ENCODE results near the gene PAPPA2.
"Not testable (repeated sequence)": the region's sequence is repeated elsewhere in the genome, so short reads cannot be mapped to it uniquely, and the experiment has no call there.

The PAPPA2 gene

GRCh38 chr1:176462674-176463378 is at the start of gene PAPPA2:
PAPPA2 (plus strand) TSS chr1:176463175; CDS start chr1:176556323, 93,148 bp downstream.
- no peak for DNase-seq

- no peak for DNase-seq
Observed at GRCh38 chr1:176416777-176417176, 46.2 kb upstream of the PAPPA2 start.

GRCh38 chr1:176419608-176420007 is 43.4 kb upstream of the PAPPA2 start:
- DNase-seq = not testable (repeated sequence)

GRCh38 chr1:176434234-176434633 is 28.7 kb upstream of the PAPPA2 start:
- no peak for DNase-seq

- no peak for DNase-seq
Observed at GRCh38 chr1:176436251-176436650, 26.7 kb upstream of the PAPPA2 start.

- no peak for DNase-seq
Observed at GRCh38 chr1:176440176-176440575, 22.8 kb upstream of the PAPPA2 start.

- DNase-seq = no peak
Observed at GRCh38 chr1:176444286-176444685, 18.7 kb upstream of the PAPPA2 start.

- DNase-seq = no peak
Observed at GRCh38 chr1:176445402-176445801, 17.6 kb upstream of the PAPPA2 start.

GRCh38 chr1:176448340-176448739 is 14.6 kb upstream of the PAPPA2 start:
- no peak for DNase-seq

- no peak for DNase-seq
Observed at GRCh38 chr1:176450526-176450925, 12.4 kb upstream of the PAPPA2 start.

GRCh38 chr1:176451741-176452140 is 11.2 kb upstream of the PAPPA2 start:
- not testable (repeated sequence) for DNase-seq

GRCh38 chr1:176456795-176457194 is 6.2 kb upstream of the PAPPA2 start:
- no peak for DNase-seq

GRCh38 chr1:176460544-176461336 is 2.2 kb upstream of the PAPPA2 start:
- no peak for DNase-seq

- no peak for DNase-seq
Observed at GRCh38 chr1:176461576-176461975, 1.4 kb upstream of the PAPPA2 start.

GRCh38 chr1:176466514-176466913 is 3.5 kb downstream of the PAPPA2 start:
- DNase-seq = no peak

GRCh38 chr1:176469450-176470010 is 6.6 kb downstream of the PAPPA2 start:
- no peak for DNase-seq

GRCh38 chr1:176471338-176472121 is 8.6 kb downstream of the PAPPA2 start:
- DNase-seq = no peak

GRCh38 chr1:176479971-176480370 is 17.0 kb downstream of the PAPPA2 start:
- DNase-seq = no peak

- no peak for DNase-seq
Observed at GRCh38 chr1:176480750-176481149, 17.8 kb downstream of the PAPPA2 start.

GRCh38 chr1:176485083-176485482 is 22.1 kb downstream of the PAPPA2 start:
- no peak for DNase-seq

- DNase-seq = no peak
Observed at GRCh38 chr1:176494436-176494835, 31.5 kb downstream of the PAPPA2 start.

- no peak for DNase-seq
Observed at GRCh38 chr1:176499671-176500070, 36.7 kb downstream of the PAPPA2 start.

GRCh38 chr1:176501599-176501998 is 38.6 kb downstream of the PAPPA2 start:
- no peak for DNase-seq
